Islet of Langerhans (tissue), 1 donor: Measurements from ENCODE around the gene YKT6.

Experiments
- FAIRE-seq: peaks from one replicate; lab custom pipeline; 2011; peaks lifted over from hg19 to GRCh38; lab: Jason Lieb, UNC

YKT6 gene

DNA sequence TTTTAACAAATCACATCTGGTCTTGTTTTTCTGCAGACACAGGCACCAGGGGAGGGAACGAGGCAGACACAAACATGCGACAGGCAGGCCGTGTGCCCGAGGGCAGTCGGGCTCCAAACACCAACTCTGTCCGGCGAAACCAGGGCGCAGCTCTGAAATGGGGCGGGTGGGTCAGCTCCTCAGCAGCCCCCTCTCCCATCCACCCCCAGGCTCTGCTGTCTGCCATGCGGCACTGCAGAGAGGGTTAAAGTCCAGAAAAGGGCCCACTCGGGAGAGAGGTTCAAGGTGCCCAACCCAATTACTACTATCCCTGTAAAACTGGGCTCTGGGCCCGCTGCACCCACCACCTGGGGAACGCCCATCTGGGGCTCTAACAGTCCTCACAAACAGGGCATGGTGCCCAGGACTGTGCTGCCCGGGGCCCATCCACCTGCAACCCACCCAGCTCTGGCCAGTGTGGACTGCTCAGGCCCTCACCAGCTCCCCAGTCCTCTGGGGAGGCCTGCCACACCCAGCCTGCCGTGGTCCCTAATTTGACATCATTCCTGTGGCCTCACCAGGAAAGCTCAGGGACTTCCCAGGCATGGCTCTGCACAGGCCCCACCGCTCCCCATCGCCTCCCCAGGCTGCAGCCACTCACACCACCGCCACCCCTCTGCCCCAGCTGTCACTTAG is 18.7 kb downstream of the YKT6 start:
- no peak for FAIRE-seq

DNA sequence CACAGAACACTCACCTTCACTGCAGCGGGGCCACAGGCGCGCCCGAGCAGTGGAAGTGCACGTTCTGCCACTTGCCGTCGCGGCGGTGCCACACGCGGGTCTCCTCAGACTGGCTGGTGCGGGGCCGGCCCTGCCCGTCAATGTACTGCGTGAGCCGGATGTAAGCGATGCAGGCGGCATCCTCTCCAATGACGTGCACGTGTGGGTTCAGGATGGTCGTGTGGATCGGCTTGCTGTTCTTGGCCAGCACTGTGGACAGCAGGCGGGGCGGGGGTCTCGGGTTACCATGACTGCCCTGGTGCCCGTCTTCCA is 19.2 kb downstream of the YKT6 start:
- no peak for FAIRE-seq

DNA sequence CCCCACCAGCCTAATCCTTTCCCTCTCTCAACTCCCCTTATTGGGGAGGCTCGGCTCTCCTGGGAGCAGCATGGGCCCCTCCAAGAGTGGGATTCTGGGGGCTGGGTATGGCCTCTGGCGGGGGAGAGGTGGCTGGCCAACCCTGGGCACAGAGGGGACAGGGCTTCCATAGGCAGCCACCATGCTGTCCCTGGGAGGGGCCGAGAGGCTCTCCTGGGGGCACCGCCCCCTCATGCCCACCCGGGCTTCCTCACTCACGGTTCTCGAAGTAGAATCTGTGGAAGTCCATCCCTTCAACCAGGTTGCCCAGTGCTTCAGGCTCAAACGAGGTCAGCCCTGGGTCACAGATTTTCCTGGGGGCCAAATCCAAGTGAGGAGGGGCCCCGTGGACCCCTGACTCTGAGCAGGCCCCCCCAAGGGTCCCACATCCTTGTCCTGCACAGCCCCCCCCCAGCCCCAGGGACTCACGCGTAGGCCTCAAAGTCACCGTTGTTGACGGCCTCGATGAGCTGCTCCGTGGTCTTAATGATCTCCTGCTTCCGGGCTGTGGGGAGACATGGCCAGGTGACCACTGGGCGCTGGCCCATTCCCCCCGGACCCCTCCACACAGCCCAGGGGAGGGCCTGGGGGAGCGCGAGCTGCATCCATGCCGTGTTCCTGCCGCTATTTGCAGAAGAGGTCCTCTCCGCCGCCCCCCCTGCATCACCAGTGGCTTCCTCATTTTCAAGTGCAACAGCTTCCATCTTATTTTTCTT is 19.8 kb downstream of the YKT6 start:
- FAIRE-seq = no peak

DNA sequence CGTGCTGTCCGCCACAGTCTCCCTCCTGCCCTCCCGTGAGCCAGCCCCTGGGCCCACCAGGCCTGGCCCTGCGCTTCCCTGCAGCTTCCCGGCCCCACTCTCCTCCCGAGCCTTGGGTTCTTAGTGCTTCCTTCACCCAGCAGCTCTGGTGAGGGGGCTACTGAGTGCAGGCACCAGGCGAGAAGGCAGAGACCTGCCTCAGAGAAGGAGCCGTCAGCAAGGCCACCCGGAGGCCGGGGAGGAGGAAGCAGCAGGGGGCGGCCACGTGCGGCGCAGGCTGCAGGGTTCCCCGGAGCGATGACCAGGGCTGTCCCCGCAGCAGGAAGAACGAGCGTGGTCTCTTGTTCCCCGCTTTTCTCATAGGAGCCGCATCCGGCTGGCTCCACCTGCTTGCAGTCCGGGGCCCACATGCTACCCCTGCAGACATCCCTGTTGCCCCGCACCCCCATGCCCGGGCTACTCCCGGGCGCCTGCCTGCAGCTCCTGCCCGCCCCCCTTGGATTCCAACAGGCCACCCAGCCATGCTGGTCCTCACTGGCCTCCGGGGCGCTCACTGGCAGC is 20.5 kb downstream of the YKT6 start:
- no peak for FAIRE-seq

DNA sequence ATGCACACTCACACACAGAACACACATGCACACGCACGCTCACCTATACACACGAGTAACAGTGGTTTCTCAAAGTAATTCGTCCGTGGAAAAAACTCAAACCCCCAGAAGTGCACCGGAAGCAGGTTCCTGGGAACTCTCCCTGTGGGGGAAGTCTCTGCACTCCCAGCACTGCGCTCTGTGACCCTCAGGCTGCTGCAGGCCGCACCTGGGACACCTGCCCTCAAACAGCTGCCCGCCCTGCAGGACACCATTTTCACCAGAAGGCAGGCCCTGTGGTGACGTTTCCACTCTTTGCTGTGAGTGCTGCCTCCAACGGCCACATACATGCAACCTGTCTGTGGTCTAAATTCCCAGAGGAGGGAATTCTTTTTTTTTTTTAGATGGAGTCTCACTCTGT is 21.3 kb downstream of the YKT6 start:
- FAIRE-seq = no peak

DNA sequence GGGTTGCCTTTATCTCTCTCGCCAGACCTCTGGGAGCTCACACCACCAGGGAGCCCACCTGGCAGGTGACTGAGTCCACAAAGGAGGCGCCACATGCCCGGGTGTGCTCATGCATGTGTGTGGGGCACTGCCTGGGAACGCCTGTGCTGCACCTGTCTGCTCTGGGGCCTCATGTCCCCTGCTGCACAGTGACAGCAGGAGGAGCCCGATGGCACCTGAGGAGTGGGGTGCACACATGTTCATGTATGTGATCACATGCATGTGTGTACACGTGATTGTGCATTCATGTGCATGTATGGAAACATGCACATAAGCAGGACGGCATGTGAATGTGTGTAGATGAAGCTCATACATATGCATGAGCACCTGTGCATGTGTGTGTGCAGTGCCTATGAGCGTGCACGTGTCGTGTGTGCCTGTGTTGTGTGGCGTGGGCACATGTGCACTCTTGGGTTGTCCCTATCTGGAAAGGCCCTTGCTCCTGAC is 22.0 kb downstream of the YKT6 start:
- FAIRE-seq = no peak

DNA sequence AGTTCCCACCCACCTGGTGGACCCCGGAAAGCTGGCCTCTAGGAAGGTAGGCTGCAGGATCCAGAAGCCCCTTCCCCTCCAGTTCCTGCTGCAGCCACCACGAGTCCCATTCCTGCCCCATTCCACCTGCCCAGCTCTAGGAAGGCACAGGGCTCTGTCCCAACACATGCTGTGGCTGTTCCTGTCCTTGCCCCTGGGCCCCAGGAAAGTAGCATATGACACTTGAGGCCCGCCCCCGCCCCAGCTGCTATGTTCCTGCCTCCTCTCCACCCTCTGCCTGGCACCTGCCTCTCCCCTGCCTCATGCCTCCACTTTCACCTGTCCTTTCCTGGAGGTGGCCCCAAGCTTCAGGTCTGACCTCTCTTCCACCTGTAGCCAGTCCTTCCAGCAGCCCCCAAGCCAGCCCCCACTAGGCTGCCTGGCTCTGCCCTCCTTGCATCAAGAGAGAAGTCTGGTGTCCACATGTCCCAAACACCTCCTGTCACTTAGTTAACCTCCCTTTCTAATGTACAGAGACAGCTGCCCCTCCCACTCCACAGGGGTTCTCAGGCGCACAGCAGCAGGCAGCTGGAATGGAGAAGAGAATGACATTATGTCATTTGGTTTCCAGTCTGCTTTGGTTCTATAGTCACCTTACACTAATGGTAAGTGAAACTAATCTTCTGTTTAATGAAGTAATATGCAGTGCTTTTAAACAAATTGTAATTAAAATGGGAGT is 22.7 kb downstream of the YKT6 start:
- no peak for FAIRE-seq

DNA sequence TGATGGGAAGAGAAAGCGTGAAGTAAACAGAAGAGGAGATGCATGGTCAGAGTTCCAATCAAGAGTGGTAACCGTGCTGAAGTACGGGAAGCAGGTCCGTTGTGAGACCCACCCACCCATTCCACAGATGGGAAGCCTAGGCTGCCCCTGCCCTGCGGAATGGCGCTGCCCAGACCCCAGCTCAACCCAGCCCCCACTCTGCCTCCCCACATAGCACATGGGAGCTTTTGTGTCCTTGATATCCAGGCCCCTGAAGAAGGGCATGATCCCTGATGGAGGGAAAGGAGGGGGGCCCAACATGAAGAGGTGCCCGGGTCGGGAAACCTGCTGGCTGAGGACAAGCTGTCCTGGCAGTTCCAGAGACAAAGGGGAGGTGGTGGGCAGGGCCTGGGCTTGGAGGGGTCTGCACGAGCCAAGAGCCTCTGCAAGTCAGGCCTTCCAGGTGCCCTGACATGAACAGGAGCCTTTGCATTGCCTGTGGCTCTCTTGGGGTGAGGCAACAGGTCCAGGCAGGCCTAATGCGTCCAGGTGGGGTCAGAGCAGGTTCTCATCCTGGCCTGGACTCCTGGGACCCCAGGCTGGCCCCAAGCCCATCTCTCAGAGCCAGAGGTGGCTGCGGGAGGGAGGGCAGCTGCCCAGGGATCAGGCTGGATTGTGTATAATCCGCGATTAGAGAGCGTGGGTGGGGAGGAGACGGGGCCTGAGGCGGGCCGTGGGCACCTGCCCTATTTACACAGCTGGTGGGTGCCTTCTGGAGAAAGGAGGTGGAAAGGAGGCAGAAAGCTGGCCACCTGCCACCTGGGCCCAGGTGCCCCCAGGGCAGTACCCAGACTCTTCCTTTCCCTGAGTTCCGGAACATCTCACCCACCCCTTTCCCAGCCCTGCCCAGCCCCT is 23.5 kb downstream of the YKT6 start:
- FAIRE-seq = no peak

DNA sequence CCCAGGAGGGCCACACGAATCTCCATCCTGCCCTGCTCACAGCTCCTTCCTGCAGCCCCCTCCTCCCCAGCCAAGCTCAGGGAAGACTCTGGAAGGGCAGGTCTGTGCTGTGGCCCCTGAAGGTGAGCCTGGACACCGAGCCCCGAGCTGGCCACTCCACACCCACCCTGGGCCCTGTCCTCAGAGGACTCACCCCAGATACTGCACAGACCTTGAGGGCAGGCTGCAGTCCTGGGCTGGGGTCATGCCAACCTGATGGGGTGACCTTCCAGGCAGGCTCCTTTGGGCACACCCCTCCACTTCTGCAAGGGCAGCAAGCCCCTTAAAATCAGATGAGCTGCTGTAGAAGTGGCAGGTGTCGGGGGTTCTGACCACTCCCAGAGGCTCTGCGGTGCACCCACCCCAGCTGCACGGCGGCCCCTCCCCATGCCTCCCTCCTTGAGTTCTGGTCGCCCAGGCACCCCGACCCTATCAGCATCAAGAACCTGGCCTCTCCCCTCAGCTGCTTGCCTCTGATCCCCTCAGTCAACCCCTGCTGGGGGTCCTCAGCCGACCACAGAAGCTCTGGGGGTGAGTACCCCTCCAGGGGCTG is 24.3 kb downstream of the YKT6 start:
- FAIRE-seq = no peak

DNA sequence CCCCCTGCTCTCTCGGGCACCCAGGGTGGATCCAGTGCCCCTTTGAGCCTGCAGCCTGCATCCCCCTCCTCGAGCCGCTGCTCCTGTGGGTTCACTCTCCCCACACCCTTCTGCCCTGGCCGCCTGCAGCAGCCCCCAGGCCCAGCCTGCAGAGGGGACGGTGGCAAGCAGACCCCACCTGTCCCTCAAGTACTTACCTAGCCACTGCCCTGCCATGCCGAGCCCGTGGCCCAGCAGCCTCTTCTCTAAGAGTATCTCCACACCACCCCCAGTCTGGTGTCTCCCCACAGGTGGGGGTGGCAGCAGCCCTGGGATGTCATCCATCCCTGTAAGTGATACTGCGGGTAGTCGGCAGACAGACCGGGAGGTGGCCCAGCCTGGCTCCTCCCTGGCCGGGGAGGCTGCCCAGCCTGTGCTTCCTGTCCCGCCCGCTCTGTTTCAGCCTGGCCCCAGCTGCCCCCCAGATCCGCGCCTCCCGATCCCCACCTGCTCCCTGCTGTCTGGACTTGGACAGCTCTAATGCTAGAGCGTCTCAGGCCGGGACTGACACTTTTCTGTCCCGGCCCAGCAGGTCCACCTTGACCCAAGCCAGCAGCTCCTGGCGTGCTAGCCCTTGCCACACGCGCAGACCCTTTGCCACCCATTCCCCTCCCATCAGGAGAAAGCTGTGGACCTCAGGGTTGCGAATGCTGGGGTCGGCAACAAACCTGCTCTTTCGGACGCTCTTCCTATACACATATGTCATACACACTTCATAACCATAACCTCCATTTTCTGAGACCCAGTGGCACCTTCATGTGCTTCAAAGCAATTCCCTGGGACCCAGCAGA is 25.0 kb downstream of the YKT6 start:
- no peak for FAIRE-seq

DNA sequence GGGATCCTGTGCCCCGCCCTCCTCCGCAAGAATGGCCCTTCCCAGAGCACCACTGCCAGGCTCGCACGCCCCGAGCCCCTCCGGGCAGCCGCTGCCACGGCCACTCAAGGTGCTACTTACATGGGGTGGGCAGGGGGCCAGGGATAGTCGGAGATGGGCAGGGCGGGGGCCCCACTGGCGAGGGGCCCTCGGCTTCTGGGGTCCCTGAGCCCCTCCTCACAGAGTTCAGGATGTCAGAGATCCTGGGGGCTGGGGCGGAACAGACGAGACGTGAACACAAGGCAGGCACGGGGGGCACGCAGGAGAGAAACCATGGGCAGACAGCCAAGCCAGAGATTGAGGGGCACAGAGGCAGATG is 25.6 kb downstream of the YKT6 start:
- no peak for FAIRE-seq

DNA sequence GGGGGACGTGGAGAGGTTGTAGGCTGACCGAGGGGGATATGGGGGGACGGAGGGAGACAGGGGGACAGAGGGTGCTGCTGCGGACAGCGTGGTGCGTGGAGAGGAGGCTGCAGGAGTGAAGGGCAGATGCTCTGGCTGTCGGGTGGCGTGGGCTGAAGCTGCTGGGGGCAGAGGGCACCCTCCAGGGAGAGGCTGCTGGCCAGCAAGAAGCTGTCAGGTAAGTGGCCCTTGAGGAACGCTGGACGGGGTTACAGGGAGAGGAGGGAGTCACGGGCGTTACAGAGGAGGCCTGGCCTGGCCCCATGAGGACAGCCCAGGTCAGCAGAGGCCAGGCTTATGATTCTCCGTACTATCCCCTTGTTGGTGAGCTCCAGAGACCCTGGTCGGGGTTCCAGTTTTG is 27.1 kb downstream of the YKT6 start:
- no peak for FAIRE-seq

DNA sequence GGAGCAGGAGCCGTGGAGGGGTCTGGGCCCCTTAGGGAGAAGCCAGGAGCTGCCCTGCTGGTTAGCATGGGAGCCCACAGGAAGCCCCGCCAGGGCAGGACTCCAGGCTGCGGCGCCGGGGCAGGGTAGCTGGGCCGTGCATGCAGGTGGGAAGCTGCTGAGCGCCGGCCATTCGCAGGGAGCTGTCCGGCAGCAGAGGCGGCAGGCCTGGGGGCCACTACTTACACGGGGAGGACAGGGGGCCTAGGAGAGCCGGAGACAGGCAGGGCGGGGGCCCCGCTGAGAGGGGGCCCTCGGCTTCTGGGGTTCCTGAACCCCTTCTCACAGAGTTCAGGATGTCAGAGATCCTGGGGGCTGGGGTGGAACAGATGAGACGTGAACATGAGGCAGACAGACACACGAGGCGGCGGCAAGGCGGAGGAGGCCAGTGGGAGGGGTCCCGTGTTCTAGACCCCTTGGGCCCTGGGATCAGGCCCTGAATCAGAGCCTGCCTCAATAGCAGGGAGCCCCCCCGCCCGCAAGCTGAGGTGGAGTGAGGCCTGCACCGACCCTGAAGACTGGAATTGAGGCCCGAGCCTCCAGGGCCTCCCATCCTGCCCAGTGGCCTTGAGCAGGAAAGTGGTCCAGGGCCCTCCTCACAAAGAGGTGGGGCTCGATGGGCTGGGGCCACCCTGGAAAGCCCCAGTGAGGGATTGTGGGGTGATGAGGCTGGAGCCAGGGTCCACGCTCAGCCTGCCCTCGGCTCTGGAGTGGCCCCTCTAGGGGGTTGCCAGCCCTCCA is 28.0 kb downstream of the YKT6 start:
- no peak for FAIRE-seq

DNA sequence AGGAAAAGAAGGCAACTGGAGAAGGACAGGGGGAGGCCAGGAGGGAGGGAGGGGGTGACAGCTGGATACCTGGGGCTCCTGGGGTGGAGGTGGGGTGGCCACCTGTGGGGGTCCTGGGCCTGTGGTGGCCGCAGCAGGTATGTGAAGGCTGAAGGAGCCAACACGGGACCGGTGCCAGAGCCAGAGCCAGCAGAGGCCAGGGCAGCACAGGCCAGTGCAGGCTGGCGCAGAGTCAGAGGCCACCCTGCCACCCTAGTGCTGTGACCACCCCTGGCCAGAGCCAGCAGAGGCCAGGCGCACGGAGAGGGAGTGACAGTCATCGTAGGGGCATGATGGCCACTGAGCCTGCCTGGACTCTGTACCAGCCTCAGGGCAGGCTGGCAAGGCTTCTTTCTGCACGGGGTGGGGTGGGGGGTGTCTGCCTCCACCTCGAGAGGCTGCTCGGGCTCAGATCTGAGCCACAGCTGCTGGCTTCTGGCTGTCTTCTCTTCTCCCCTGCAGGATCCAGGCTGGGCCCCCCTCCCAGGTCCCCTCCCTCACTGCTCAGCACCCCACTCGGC is 28.8 kb downstream of the YKT6 start:
- no peak for FAIRE-seq

DNA sequence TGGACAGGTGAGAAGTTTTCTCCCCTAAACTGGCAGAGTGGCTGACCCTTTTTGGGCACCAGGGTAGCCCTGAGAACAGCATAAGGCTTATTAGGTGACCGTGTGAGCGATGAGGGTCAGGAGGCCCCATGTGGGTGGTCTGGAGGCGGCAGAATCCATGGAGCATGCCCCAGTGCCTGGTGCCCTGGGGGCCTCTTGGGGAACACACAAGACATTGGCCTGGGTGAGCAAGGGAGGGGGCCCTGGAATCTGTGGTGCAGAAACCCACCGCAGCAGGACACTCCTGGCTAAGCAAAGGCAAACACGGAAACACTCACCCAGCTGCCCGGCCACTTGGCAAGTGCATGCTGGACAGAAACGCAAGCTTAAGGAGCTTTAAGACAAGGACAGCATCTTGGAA is 29.5 kb downstream of the YKT6 start:
- FAIRE-seq = no peak

DNA sequence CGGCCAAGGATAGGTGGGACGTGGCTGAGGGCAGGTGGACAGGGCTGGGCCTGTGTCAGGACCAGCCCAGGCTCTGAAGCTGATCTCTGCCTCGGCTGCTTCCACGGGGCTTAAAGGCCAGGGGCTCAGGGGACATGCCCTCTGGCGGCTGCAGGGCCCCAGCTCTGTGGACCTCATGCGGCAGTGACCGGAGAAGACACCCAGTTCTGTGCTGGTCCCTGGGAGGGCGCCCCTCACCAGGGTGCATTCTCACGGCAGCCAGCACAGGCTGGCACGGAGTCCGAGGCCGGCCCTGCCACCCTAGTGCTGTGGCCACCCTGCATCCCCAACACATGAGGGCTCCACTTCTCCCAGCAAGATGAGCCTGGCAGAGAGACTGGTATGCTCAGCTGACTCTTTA is 30.3 kb downstream of the YKT6 start:
- FAIRE-seq = no peak

DNA sequence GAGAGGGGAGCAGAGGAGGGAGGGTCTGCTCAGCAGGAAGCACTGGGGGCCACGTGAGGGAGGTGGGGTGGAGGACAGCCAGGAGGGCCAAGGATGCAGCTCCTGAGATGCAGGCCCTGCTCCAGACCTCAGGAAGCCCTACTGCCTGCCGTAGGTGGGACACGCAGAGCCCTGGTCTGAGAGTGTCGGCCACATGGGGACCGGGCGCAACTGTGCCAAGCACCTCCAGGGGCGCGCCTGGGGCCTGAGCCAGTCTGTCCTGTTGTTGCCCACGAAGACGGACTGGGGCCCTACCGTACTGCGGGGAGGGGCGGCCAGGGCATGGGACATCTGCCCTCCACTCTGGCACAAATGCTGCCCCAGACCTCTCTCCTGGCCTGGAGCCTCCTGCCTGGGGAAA is 31.6 kb downstream of the YKT6 start:
- no peak for FAIRE-seq

DNA sequence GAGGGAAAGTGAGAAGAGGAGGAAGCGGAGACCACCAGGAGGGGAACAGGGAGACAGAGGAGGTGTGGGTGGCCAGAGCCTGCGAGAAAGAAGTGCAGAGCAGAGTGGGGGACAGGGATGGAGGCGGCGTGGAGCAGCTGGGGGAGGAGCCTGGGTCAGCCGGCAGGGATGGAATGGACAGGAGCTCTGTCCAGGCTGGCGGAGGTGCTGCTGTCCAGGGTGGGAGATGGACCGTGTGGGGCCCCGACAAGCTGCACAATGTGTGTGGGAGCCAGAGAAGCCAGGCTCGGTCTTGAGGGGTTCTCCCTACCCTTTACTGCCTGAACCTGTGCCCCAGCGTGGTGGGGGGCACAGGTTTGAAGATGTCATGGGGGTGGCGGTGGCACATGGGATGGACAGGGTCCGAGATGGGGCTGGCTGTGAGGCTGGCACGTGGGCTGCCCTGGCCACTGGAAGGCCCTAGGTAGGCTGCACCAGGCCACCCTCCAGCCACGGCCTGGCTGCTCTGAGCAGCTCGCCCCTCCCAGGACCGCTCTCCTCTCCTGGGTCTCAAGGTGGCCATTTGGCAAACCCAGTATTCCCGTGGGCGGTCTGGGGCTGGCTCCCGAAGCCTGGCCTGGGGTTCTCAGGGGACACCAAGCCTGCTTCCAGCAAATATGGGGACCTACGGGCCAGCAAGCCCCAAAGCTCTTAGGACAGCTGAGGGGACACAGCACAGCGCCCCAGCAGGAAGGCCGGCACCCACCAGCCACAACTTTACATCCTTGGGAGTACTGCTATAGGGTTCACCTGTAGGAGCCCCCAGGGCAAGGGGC is 32.3 kb downstream of the YKT6 start:
- FAIRE-seq = no peak

DNA sequence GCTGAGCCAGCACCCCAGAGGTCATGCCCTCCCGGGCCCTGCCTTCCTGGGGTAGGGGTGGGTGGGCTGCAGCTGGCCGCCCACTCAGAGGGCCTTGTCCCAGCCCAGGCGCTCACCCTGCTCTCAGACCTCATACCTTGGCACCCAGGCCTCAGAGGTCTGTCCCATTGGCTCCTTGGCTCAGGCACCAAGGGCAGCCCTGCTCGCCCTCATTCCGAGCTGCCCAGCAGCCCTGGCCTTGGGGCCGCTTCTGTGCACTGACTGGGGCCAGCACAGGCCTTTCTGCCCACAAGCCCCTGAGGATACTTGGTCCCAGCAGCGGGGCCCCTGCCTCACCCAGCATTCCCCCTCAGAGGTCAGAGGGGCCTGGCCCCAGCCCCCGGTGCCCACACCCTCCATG is 34.3 kb downstream of the YKT6 start:
- no peak for FAIRE-seq
